ENCODE measurements around the gene GSTT4. TPM values are rescaled to one million over a fixed set of nuclear protein-coding genes. Genes with fewer than 3 reads are reported as not detected.
A peak's percentile ranks its signal among the peaks of the same experiment; 100 is the strongest.
"Not testable (repeated sequence)": the region's sequence is repeated elsewhere in the genome, so short reads cannot be mapped to it uniquely, and the experiment has no call there.

GSTT4 gene
- total RNA-seq, 1 experiment from 2014 or later: not detected

- not testable (repeated sequence) for DNase-seq (ENCODE audit: low read depth)
These were observed 15.5 kb downstream of the GSTT4 start for GRCh38 chr22:23989583-23990244.

GRCh38 chr22:23986538-23987178 lies 18.6 kb downstream of the GSTT4 start:
- not testable (repeated sequence) for DNase-seq (ENCODE audit: low read depth)

GRCh38 chr22:23986089-23986488 lies 19.2 kb downstream of the GSTT4 start:
- DNase-seq (ENCODE audit: low read depth): not testable (repeated sequence)

- no peak for DNase-seq (ENCODE audit: low read depth)
These were observed 20.8 kb downstream of the GSTT4 start for GRCh38 chr22:23984430-23984829.

- not testable (repeated sequence) for DNase-seq (ENCODE audit: low read depth)
These were observed 24.7 kb downstream of the GSTT4 start for GRCh38 chr22:23980567-23980966.

- DNase-seq (ENCODE audit: low read depth): not testable (repeated sequence)
These were observed 25.6 kb downstream of the GSTT4 start, which contains the start of gene GSTT2 for GRCh38 chr22:23979557-23980240. GSTT2 (plus strand) TSS chr22:23980134.

- DNase-seq (ENCODE audit: low read depth): not testable (repeated sequence)
These were observed 27.9 kb downstream of the GSTT4 start for GRCh38 chr22:23977304-23977703.

- DNase-seq (ENCODE audit: low read depth): not testable (repeated sequence)
These were observed 30.4 kb downstream of the GSTT4 start for GRCh38 chr22:23974836-23975352.

GRCh38 chr22:23974345-23974744 lies 30.9 kb downstream of the GSTT4 start, which contains the start of gene DDT:
DDT (minus strand) TSS chr22:23974441; CDS start chr22:23974414, 27 bp downstream.
- not testable (repeated sequence) for DNase-seq (ENCODE audit: low read depth)

GRCh38 chr22:23971927-23972326 lies 33.3 kb downstream of the GSTT4 start:
- DNase-seq (ENCODE audit: low read depth): not testable (repeated sequence)

GRCh38 chr22:23970816-23971486 lies 34.3 kb downstream of the GSTT4 start:
- DNase-seq (ENCODE audit: low read depth): no peak

GRCh38 chr22:23970201-23970641 lies 35.0 kb downstream of the GSTT4 start:
- no peak for DNase-seq (ENCODE audit: low read depth)

GRCh38 chr22:23969071-23969470 lies 36.2 kb downstream of the GSTT4 start:
- no peak for DNase-seq (ENCODE audit: low read depth)

GRCh38 chr22:23966568-23966967 lies 38.7 kb downstream of the GSTT4 start, which contains the start of gene DDTL:
DDTL (plus strand) TSS chr22:23966888; CDS start chr22:23966915, 27 bp downstream.
- DNase-seq (ENCODE audit: low read depth): not testable (repeated sequence)

- DNase-seq (ENCODE audit: low read depth): not testable (repeated sequence)
These were observed 39.2 kb downstream of the GSTT4 start for GRCh38 chr22:23966094-23966493.

- DNase-seq (ENCODE audit: low read depth): not testable (repeated sequence)
These were observed 44.0 kb downstream of the GSTT4 start, which contains the start of gene GSTT2B for GRCh38 chr22:23961084-23961771. GSTT2B (minus strand) TSS chr22:23961195; CDS start chr22:23961131, 64 bp downstream.

- peak; percentile 62 for DNase-seq (ENCODE audit: low read depth)
These were observed 48.9 kb downstream of the GSTT4 start for GRCh38 chr22:23956301-23956900.

GRCh38 chr22:23955886-23956285 lies 49.4 kb downstream of the GSTT4 start:
- DNase-seq (ENCODE audit: low read depth): not testable (repeated sequence)

- not testable (repeated sequence) for DNase-seq (ENCODE audit: low read depth)
These were observed 50.3 kb downstream of the GSTT4 start for GRCh38 chr22:23954991-23955305.

Data from RPMI7951 (cell line).